Prostate gland (tissue), 2 donors: ENCODE measurements around the gene LMX1B. TPM values are rescaled to one million over a fixed set of nuclear protein-coding genes. Genes with fewer than 3 reads are reported as not detected.

Experiments
- DNase-seq: peaks from one replicate; pipeline ENCODE4 v3.0.0-alpha.2; 2019; ENCODE audit warnings: low spot score
- H3K27ac ChIP-seq, 2 donors: fragments of 200-600 bp; sonication (generic); 2 replicates each; pipeline ENCODE4 v1.5.1; 2017 to 2019
- H3K27me3 ChIP-seq: fragments of 200-600 bp; sonication (generic); replicated peaks from 2 replicates; pipeline ENCODE4 v1.5.1; 2019; ENCODE audit not compliant: insufficient read depth
- H3K36me3 ChIP-seq, 2 donors: fragments of 200-600 bp; sonication (generic); 1 replicate in 1 of 2; 2 replicates in 1 of 2; pipeline versions ENCODE4 v1.5.1 to v1.8.1; 2017 to 2019
- H3K4me1 ChIP-seq: fragments of 200-600 bp; sonication (generic); replicated peaks from 2 replicates; pipeline ENCODE4 v1.5.1; 2019
- H3K4me3 ChIP-seq, 2 donors: fragments of 200-600 bp; sonication (generic); 2 replicates each; pipeline ENCODE4 v1.5.1; 2017 to 2019
- H3K9me3 ChIP-seq: fragments of 200-600 bp; sonication (generic); 2 replicates; pipeline ENCODE4 v1.5.1; 2017
- CTCF ChIP-seq, 4 experiments: fragments of 200-600 bp in 2 of 4; fragments of 450-650 bp in 2 of 4; sonication (generic) in 2 of 4; IDR thresholded peaks; 1 replicate in 3 of 4; 2 replicates in 1 of 4; pipeline ENCODE4 v1.5.1; 2016 to 2019; ENCODE audit warnings: antibody characterized with exemption in 4 of 4, mild to moderate bottlenecking in 2 of 4, moderate library complexity in 2 of 4
- POLR2A ChIP-seq: fragments of 450-650 bp; IDR thresholded peaks from one replicate; pipeline ENCODE4 v1.6.1; 2016; ENCODE audit warnings: antibody characterized with exemption, mild to moderate bottlenecking
- POLR2AphosphoS5 ChIP-seq: sonication (generic); formaldehyde crosslinking; IDR thresholded peaks from one replicate; pipeline ENCODE4 v1.6.1; 2017; ENCODE audit warnings: antibody characterized with exemption
- WGBS: methylation state at CpG from one replicate; pipeline ENCODE4 v1.1.5; 2018; 5-methylcytosine and 5-hydroxymethylcytosine counted together
- intact Hi-C: fragments of 100-400 bp; cut with DNase I; formaldehyde crosslinking; loops from one replicate; pipeline ENCODE4 v1.14.2; 2022
- total RNA-seq, 2 donors: library from RNA; depleted of rRNA; stranded (reverse); fragments of >200 nt; gene quantifications; one replicate each; pipeline ENCODE4 v1.1.0, GENCODE V29; 2016

The LMX1B gene
- total RNA-seq, 2 donors from 2014 or later = 0.18 to 2.1 TPM

DNA sequence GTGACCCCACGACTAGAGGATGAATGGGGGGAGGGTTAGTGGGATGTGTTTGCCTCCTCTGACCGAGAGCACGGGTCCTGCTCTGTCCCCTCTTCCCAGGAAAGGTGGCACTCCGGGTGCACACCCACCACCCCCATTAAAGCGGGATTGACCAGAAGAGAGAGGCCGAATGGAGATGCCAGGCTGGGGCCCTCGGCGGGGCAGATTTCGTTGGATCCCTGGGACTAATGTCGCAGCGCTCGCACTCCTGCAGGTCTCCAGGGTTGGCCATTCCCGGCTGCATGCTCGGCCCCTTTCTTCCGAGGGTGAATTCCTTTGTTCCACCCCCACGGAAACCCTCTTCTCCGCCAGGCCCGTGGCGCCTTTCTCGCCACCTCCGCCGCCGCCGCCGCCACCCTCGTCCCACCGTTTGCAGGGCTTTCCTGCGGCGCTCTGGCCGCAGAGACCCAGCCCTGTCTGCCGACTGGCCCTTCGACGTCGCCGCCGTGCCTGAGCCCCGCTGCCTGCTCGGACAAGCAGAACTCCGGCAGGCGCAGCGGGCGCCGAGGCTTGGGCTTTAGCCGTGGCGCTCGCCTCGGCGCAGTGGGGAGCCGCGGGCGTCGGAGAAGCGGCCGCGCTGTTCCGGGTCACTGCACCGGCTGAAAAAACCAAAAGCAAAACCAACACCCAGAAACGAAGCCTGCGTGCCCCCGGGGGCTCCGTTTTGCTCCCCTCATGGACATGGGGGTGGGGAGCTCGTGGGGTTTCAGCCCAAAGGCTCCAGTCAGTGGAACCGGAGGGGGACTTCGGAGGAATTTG, 11.8 kb downstream of the LMX1B start:
- Histone ChIP-seq H3K9me3 (no peaks in the 10 kb centered on the region), H3K4me1 (no peaks in the 10 kb centered on the region), H3K27ac (no peak overlapping the region), H3K4me3 (peak overlapping the region; percentile 2 to 5), H3K27me3 (peaks cover 62% of the 10 kb centered on the region), H3K36me3 (no peaks in the 10 kb centered on the region)
- no peak for DNase-seq
- no peak for TF ChIP-seq POLR2AphosphoS5
- intact Hi-C loops = no loop called here
- 6% methylated on average over 43 of the region's 64 CpGs for WGBS

DNA sequence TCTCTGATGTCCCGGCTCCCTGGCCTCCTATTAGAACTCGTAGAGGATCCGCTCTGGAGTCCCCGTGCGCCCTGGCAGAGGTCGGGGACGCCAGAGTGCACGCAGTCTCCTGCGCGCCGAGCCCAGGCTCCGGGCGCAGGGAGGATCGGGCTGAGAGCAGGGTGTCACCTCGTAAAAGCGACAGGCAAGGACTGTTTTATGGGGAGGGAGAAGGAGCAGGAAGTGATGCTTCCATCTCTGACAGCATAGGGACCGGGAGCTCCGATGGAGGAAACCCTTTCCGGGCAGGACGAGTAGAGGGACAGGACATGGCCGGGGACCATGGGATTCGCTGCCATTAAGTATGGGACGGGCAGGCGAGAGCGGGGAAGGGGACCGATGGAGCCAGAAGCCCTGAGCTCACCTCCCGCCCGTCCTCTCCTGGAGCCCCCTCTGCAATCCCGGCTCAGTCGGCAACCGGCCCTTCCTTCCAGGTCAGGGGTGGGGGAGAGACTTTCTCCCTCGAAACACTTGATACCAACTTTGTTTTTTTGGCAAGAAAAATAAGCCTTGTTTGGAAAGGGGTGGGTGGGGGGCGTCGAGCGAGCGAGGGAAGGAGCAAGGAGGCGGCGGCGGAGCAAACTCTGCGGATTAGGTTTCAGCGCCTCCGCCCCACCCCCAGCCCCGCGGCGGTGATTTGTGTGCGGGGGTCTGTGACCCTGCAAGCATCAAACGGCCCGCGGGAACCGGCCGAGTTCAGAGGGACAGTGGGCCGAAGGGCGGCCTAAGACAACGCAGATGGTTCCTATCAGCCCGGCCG, 12.6 kb downstream of the LMX1B start:
- Histone ChIP-seq H3K9me3 (no peaks in the 10 kb centered on the region), H3K36me3 (no peaks in the 10 kb centered on the region), H3K27ac (no peak overlapping the region), H3K4me1 (no peaks in the 10 kb centered on the region), H3K4me3 (peak overlapping the region; percentile 2 to 5), H3K27me3 (peaks cover 56% of the 10 kb centered on the region)
- TF ChIP-seq POLR2A (no peak), POLR2AphosphoS5 (no peak), CTCF (IDR thresholded peaks at IDR 0.05) (no peak)
- no peak for DNase-seq
- intact Hi-C loops = no loop called here
- WGBS = 10% methylated on average over 47 of the region's 56 CpGs

DNA sequence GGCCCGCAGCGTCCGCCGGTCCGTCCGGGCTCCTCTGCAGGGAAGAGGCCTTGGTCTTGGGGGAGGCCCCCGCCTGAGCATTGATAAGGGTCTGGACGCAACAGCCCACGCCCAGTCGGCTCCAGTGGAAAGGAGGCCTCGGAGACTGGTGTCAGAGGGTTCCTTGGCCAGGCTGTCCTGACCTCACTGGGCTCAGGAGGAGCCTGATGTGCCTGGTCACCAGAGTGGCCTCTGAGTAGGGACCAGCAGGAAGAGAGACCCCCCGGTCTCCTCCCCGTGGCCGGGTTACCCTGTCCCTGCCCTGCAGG, 13.2 kb downstream of the LMX1B start:
- no peak for DNase-seq
- TF ChIP-seq POLR2A (no peak), CTCF (IDR thresholded peaks at IDR 0.05) (no peak), POLR2AphosphoS5 (no peak)
- no peak overlapping the region for H3K27ac ChIP-seq
- intact Hi-C loops = no loop called here
- WGBS = 49% methylated on average over 11 of the region's 14 CpGs
- H3K4me1 ChIP-seq = no peaks in the 10 kb centered on the region
- no peaks in the 10 kb centered on the region for H3K9me3 ChIP-seq
- H3K4me3 ChIP-seq = no peak overlapping the region
- peaks cover 56% of the 10 kb centered on the region for H3K27me3 ChIP-seq
- no peaks in the 10 kb centered on the region for H3K36me3 ChIP-seq

DNA sequence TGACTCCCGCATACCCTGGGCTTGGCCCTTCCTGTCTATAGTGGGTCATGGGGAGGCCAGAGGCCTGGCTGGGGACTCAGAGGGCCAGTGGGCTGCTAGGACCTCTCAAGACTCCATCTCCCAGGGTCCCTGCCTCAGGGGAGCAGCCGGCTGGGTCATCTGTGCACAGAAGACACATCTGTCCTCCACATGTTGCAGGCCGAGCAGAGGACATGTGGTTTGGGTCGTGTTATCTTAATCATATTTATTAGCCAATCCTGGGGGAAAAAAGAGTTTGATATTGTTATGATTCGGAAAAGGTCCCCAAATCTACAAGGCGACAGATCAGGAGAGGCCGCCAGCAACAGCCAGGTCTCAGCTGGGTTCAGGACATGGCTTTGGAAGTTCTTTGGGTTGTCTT, 14.4 kb downstream of the LMX1B start:
- intact Hi-C loops = no loop called here
- no peaks in the 10 kb centered on the region for H3K4me1 ChIP-seq
- no peak overlapping the region for H3K27ac ChIP-seq
- DNase-seq = no peak
- no peaks in the 10 kb centered on the region for H3K36me3 ChIP-seq
- H3K27me3 ChIP-seq = peaks cover 45% of the 10 kb centered on the region
- TF ChIP-seq POLR2A (no peak), CTCF (IDR thresholded peaks at IDR 0.05) (no peak), POLR2AphosphoS5 (no peak)
- H3K9me3 ChIP-seq = no peaks in the 10 kb centered on the region
- no peak overlapping the region for H3K4me3 ChIP-seq
- whole genome bisulfite sequencing = 98% methylated on average over 7 of the region's 7 CpGs

DNA sequence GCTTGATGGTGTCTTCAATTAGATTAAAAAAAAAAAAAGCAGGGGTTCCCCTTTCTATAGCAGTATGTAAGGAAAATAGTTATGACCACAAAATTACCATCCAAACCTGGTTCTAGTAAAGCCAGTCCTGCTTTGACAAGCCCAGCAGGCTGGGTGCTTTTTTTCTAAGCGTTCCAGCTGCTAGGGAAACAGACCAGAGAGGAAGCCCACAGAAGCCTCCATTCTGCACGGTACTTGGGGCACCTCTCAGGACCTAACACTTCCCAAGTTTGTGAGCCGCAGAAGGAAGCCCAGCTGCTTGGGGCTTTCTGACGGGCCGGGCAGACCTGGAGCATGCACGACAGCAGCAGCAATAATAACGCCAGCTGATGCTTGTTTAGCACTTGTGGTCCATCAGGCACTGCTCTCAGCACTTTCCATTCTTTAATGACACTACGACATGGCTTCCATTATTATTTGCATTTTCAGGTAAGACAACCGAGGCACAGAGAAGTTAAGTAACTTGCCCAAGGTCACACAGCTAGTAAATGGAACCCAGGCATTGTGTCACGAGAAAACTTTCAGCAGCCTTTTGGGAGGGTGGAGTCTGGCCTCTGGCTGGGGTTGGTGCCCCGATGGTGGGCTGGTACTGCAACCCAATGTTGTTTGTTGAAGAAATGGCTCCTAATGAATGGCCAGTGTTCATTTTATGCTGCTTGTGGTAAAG, 15.4 kb downstream of the LMX1B start:
- Histone ChIP-seq H3K4me1 (no peaks in the 10 kb centered on the region), H3K27me3 (peaks cover 35% of the 10 kb centered on the region), H3K36me3 (no peaks in the 10 kb centered on the region), H3K9me3 (no peaks in the 10 kb centered on the region), H3K4me3 (no peak overlapping the region), H3K27ac (no peak overlapping the region)
- TF ChIP-seq CTCF (IDR thresholded peaks at IDR 0.05) (no peak), POLR2AphosphoS5 (no peak), POLR2A (no peak)
- WGBS = 28% methylated on average over 11 of the region's 11 CpGs
- intact Hi-C loops = no loop called here
- no peak for DNase-seq
